Kidney (tissue), 14 donors: ENCODE measurements around the gene CCDC136. TPM values are rescaled to one million over a fixed set of nuclear protein-coding genes. Genes with fewer than 3 reads are reported as not detected.

Experiments
- DNase-seq, 5 donors: peaks; one replicate each; pipeline ENCODE4 v3.0.0-alpha.2; 2013 to 2020
- FAIRE-seq: peaks from 2 replicates; lab custom pipeline; 2012; peaks lifted over from hg19 to GRCh38; lab: Jason Lieb, UNC
- H3K27ac ChIP-seq, 2 donors: one replicate each; pipeline ENCODE4 v1.7.0; 2013; ENCODE audit warnings: low read depth in 2 of 2, low read length in 2 of 2, inconsistent platforms in 1 of 2
- H3K27me3 ChIP-seq: one replicate; pipeline ENCODE4 v1.7.1; 2013; ENCODE audit warnings: low read length, inconsistent platforms; ENCODE audit not compliant: control insufficient read depth, insufficient read depth
- H3K36me3 ChIP-seq, 3 donors: one replicate each; pipeline versions ENCODE4 v1.7.0 to v1.7.1; 2013; ENCODE audit warnings: low read length in 3 of 3, control low read depth in 1 of 3, inconsistent platforms in 1 of 3; ENCODE audit not compliant: insufficient read depth in 3 of 3, control insufficient read depth in 2 of 3
- H3K4me1 ChIP-seq, 3 donors: one replicate each; pipeline versions ENCODE4 v1.7.0 to v1.7.1; 2013; ENCODE audit warnings: low read length in 3 of 3, inconsistent platforms in 1 of 3, low read depth in 1 of 3; ENCODE audit not compliant: control insufficient read depth in 2 of 3, insufficient read depth in 2 of 3
- H3K4me3 ChIP-seq, 3 donors: one replicate each; pipeline versions ENCODE4 v1.7.0 to v1.8.1; 2013; ENCODE audit warnings: low read length in 3 of 3, control low read depth in 1 of 3, inconsistent platforms in 1 of 3
- H3K9ac ChIP-seq, 3 donors: one replicate each; pipeline versions ENCODE4 v1.7.0 to v1.7.1; 2013; ENCODE audit warnings: low read length in 3 of 3, control low read depth in 1 of 3, inconsistent platforms in 1 of 3
- H3K9me3 ChIP-seq, 3 donors: one replicate each; pipeline versions ENCODE4 v1.7.0 to v1.7.1; 2013; ENCODE audit warnings: low read length in 3 of 3, control low read depth in 1 of 3, inconsistent platforms in 1 of 3; ENCODE audit not compliant: control insufficient read depth in 2 of 3, insufficient read depth in 1 of 3
- intact Hi-C: fragments of 100-400 bp; cut with DNase I; formaldehyde crosslinking; loops from one replicate; pipeline ENCODE4 v1.11.1; 2022
- polyA plus RNA-seq: library from polyadenylated mRNA; stranded (reverse); fragments of 350-450 nt; fragmentation: Illumina TruSeq; extraction: RNeasy Lipid Tissue Mini Kit (QIAGEN cat#74804); gene quantifications from one replicate; pipeline ENCODE4 v1.2.3, GENCODE V29; 2014; ENCODE audit warnings: low read depth, low replicate concordance; ENCODE audit not compliant: insufficient read depth
- total RNA-seq: library from RNA; stranded (reverse); fragmentation: NEBNext Ultra II Directional; extraction: Animal tissue kit (Norgen Biotek cat#: 25700); gene quantifications from one replicate; pipeline ENCODE4 v1.2.1, GENCODE V29; 2021
- TF ChIP-seq, protein P1 (sequence below): IDR thresholded peaks from 3 replicates; pipeline ENCODE4 v1.5.1; 2012; ENCODE audit warnings: mild to moderate bottlenecking, moderate library complexity, borderline replicate concordance; ENCODE audit not compliant: insufficient read depth; ENCODE audit errors: extremely low read depth
- donor health status: control.
- donor health status: control.
- donor health status: control.
- donor health status: control.
- donor health status: control.
- donor health status: DM: yes; HTN: yes; CAD: no.
- donor health status: Normal renal cell carcinoma (clear cell type).

Gene CCDC136
- total and polyA plus RNA-seq, 2 donors from 2014 or later: 1.4 to 4.2 TPM

DNA sequence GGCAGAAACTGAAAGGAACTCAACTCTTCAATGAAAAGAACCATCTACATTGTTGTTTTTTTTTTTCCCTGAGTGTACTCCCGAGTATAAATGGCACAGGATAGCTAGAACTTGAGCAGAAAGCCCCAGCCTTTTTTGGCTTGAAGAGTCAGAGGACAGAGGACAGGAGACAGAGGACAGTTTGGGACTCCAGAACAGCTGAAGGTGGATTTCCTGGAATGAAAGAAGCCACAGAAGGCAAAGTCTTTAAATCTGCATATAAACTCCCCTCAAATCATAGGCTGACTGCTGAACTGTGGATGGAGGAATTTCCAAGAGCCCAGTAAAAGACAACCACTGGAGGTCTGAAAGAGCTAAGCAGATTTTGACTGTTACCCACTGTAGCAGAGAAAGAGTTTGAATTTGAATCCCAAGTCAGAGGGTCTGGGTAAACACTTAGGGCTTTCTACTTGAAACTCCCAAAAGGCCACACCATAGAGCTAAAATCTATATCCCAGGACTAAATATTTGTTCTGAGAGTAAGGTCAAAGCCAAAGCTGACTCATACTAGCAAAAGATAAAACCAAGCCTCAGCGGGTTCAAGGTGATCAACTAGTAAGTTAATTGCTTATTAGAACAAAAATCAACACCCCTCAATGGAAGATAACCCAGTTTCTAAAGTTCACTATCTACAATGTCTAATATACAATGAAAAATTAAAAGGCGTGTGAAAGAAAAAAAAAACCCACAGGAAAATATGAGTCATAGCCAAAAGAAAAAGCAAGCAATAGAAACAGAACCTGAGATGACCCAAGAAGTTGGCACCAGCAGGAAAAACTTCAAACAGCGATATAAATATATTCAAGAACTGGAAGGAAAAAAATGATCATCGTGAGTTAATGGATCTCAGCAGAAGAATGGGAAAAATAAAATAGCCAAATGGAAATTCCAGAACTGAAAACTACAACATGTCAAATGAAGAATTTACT lies 14.3 kb upstream of the CCDC136 start:
- no peaks in the 10 kb centered on the region for H3K36me3 ChIP-seq
- no peak overlapping the region for H3K9ac ChIP-seq
- no peaks in the 10 kb centered on the region for H3K27me3 ChIP-seq
- H3K27ac ChIP-seq: no peak overlapping the region
- intact Hi-C loops: no loop called here
- no peak overlapping the region for H3K4me3 ChIP-seq
- TF ChIP-seq, protein P1, sequence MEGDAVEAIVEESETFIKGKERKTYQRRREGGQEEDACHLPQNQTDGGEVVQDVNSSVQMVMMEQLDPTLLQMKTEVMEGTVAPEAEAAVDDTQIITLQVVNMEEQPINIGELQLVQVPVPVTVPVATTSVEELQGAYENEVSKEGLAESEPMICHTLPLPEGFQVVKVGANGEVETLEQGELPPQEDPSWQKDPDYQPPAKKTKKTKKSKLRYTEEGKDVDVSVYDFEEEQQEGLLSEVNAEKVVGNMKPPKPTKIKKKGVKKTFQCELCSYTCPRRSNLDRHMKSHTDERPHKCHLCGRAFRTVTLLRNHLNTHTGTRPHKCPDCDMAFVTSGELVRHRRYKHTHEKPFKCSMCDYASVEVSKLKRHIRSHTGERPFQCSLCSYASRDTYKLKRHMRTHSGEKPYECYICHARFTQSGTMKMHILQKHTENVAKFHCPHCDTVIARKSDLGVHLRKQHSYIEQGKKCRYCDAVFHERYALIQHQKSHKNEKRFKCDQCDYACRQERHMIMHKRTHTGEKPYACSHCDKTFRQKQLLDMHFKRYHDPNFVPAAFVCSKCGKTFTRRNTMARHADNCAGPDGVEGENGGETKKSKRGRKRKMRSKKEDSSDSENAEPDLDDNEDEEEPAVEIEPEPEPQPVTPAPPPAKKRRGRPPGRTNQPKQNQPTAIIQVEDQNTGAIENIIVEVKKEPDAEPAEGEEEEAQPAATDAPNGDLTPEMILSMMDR: no peak
- FAIRE-seq: no peak
- peaks cover 0 to 4% (median 0%) of the 10 kb centered on the region in 3 donors for H3K9me3 ChIP-seq
- no peak for DNase-seq
- no peaks in the 10 kb centered on the region for H3K4me1 ChIP-seq

DNA sequence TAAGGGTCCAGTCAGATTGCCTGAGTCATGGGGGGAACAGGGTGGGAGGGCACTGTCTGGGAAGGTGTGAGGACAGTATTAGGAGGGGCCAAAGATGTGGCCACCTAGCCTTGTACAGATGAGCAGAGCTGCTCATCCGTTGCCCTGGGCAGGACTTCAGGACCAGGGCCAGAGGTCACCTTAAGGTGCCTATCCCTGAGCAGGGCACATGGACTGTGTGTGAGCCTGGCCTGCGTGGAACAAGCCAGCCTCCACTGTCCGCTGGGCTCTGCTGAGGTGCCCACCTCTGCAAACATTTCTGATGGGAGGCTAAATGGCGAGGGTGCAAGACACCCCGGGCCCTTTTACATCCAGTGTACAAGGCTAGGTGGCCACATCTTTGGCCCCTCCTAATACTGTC lies 12.8 kb upstream of the CCDC136 start:
- Histone ChIP-seq H3K9me3 (peaks cover 0 to 4% (median 0%) of the 10 kb centered on the region in 3 donors), H3K4me1 (no peaks in the 10 kb centered on the region), H3K4me3 (no peak overlapping the region), H3K27me3 (no peaks in the 10 kb centered on the region), H3K9ac (no peak overlapping the region), H3K27ac (no peak overlapping the region), H3K36me3 (no peaks in the 10 kb centered on the region)
- intact Hi-C loops: no loop called here
- TF ChIP-seq, protein P1: no peak
- DNase-seq (no peak), FAIRE-seq (no peak)

DNA sequence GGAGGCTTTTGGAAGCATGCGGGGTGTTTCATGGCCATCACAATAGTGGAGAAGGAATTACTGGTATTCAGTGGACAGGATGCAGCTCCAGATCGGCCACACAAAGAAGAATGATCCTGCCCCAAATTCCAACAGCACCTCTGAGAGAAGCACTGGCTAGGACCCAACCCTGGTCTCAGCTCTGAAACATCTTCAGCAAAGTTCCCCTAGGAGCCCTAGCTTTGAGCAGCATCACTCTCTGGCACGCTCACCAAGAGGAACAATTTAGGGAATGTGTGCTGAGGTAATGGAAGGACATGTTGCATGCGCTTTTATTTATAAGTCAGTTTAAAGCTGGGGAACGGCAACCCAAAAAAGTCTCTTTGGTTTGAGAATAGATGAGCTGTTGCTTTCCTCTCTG lies 10.6 kb upstream of the CCDC136 start:
- Histone ChIP-seq H3K27me3 (no peaks in the 10 kb centered on the region), H3K27ac (no peak overlapping the region), H3K4me3 (no peak overlapping the region), H3K9me3 (peaks cover 0 to 4% (median 0%) of the 10 kb centered on the region in 3 donors), H3K9ac (no peak overlapping the region), H3K4me1 (no peaks in the 10 kb centered on the region), H3K36me3 (no peaks in the 10 kb centered on the region)
- intact Hi-C loops: no loop called here
- DNase-seq (no peak), FAIRE-seq (no peak)
- TF ChIP-seq, protein P1: no peak
